Neural crest cell (in vitro differentiated cells): ENCODE data around the gene KPTN. TPM values are rescaled to one million over a fixed set of nuclear protein-coding genes. Genes with fewer than 3 reads are reported as not detected.

Experiments used
- DNase-seq: peaks from one replicate; pipeline ENCODE4 v3.0.0; 2021; ENCODE audit warnings: low read depth, mixed read lengths, low spot score
- H3K27ac Mint-ChIP-seq: one replicate; pipeline ENCODE4 v1.8.0; 2021; ENCODE audit warnings: mild to moderate bottlenecking, mixed read lengths; ENCODE audit not compliant: unreplicated experiment
- H3K27me3 Mint-ChIP-seq: 2 replicates; pipeline ENCODE4 v1.8.0; 2021; ENCODE audit warnings: low read depth, mild to moderate bottlenecking, mixed read lengths
- H3K36me3 Mint-ChIP-seq: 2 replicates; pipeline ENCODE4 v1.8.0; 2021; ENCODE audit warnings: low read depth, mild to moderate bottlenecking, mixed read lengths
- H3K4me1 Mint-ChIP-seq: 2 replicates; pipeline ENCODE4 v1.8.0; 2021; ENCODE audit warnings: mixed read lengths
- H3K4me3 Mint-ChIP-seq: one replicate; pipeline ENCODE4 v1.8.0; 2021; ENCODE audit warnings: mild to moderate bottlenecking, mixed read lengths
- H3K9me3 Mint-ChIP-seq: 2 replicates; pipeline ENCODE4 v1.8.0; 2021; ENCODE audit warnings: mixed read lengths
- total RNA-seq: library from RNA; stranded (reverse); gene quantifications from 2 replicates; pipeline ENCODE4 v1.2.1, GENCODE V29; 2021
- TF ChIP-seq, protein P1 (sequence below): fragments of 200-600 bp; sonication (generic); conservative IDR thresholded peaks from 2 replicates; pipeline ENCODE4 v1.5.0; 2021; ENCODE audit warnings: antibody characterized with exemption, mild to moderate bottlenecking

KPTN gene
- total RNA-seq, 1 donor from 2014 or later, result 30.2 TPM

GRCh38 chr19:47514869-47515588 lies 31.0 kb upstream of the KPTN start, which contains the start of gene NAPA:
TSS of gene NAPA (minus strand) at chr19:47515063. CDS start at chr19:47514940, 123 bp downstream.
- no peaks in the 10 kb centered on the region for H3K9me3 Mint-ChIP-seq
- H3K4me3 Mint-ChIP-seq, result peak within 1 kb of the TSS; percentile 99
- peaks cover 9% of the 10 kb centered on the region for H3K27me3 Mint-ChIP-seq
- no peaks in the 10 kb centered on the region for H3K36me3 Mint-ChIP-seq
- DNase-seq, result peak; percentile 100
- peak within 1 kb of the TSS; percentile 99 for H3K27ac Mint-ChIP-seq
- TF ChIP-seq, protein P1, sequence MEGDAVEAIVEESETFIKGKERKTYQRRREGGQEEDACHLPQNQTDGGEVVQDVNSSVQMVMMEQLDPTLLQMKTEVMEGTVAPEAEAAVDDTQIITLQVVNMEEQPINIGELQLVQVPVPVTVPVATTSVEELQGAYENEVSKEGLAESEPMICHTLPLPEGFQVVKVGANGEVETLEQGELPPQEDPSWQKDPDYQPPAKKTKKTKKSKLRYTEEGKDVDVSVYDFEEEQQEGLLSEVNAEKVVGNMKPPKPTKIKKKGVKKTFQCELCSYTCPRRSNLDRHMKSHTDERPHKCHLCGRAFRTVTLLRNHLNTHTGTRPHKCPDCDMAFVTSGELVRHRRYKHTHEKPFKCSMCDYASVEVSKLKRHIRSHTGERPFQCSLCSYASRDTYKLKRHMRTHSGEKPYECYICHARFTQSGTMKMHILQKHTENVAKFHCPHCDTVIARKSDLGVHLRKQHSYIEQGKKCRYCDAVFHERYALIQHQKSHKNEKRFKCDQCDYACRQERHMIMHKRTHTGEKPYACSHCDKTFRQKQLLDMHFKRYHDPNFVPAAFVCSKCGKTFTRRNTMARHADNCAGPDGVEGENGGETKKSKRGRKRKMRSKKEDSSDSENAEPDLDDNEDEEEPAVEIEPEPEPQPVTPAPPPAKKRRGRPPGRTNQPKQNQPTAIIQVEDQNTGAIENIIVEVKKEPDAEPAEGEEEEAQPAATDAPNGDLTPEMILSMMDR, result no peak
- H3K4me1 Mint-ChIP-seq, result peaks cover 33% of the 10 kb centered on the region

DNA sequence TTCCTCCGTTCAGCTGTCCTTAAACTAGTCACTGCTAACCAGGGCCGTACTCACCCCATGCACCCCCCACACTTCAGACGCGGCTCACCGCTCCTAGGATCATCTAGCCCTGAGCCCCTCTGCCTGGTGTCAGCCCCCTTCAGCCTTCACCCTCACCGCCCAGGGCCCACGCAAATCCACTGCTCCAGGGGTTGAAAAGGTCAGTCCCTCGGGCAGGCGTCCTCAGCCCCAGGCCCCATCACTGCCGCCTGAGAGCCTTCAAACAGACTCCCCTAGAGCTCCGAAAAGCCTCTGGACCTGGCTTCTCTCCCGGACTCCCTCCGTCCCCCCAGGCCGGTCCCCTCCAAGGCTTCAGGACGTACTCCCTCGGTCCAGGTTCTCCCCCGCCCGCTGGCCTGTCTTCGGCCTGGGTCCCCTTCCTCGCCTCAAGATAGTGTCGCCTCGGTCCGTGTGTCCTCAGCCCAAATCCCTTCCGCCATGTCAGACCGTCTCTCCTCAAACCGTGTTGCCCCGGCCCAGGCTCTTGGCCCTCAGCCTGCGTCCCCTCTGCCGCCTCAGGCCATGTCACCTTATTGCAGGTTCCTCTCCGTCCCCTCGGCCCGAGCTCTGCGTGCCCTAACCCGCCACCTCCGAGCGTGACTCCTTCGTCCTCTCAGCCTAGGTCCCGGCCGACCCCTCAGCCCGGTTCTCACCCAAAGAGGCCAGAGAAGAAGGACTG lies 30.3 kb upstream of the KPTN start:
- Mint-ChIP-seq H3K36me3 (no peaks in the 10 kb centered on the region), H3K9me3 (no peaks in the 10 kb centered on the region), H3K4me3 (peak overlapping the region; percentile 99), H3K4me1 (peaks cover 33% of the 10 kb centered on the region), H3K27me3 (peaks cover 5% of the 10 kb centered on the region), H3K27ac (peak overlapping the region; percentile 99)
- TF ChIP-seq, protein P1, result no peak
- no peak for DNase-seq

GRCh38 chr19:47512948-47513319 lies 28.9 kb upstream of the KPTN start:
- no peaks in the 10 kb centered on the region for H3K9me3 Mint-ChIP-seq
- TF ChIP-seq, protein P1, result no peak
- no peak for DNase-seq
- no peaks in the 10 kb centered on the region for H3K36me3 Mint-ChIP-seq
- peaks cover 33% of the 10 kb centered on the region for H3K4me1 Mint-ChIP-seq
- H3K4me3 Mint-ChIP-seq, result peak overlapping the region; percentile 99
- no peaks in the 10 kb centered on the region for H3K27me3 Mint-ChIP-seq
- H3K27ac Mint-ChIP-seq, result peak overlapping the region; percentile 29

GRCh38 chr19:47512183-47512947 lies 28.3 kb upstream of the KPTN start:
- peak overlapping the region; percentile 99 for H3K4me3 Mint-ChIP-seq
- no peak for DNase-seq
- TF ChIP-seq, protein P1, result no peak
- H3K27ac Mint-ChIP-seq, result peak overlapping the region; percentile 89
- no peaks in the 10 kb centered on the region for H3K9me3 Mint-ChIP-seq
- no peaks in the 10 kb centered on the region for H3K36me3 Mint-ChIP-seq
- peaks cover 33% of the 10 kb centered on the region for H3K4me1 Mint-ChIP-seq
- H3K27me3 Mint-ChIP-seq, result no peaks in the 10 kb centered on the region

DNA sequence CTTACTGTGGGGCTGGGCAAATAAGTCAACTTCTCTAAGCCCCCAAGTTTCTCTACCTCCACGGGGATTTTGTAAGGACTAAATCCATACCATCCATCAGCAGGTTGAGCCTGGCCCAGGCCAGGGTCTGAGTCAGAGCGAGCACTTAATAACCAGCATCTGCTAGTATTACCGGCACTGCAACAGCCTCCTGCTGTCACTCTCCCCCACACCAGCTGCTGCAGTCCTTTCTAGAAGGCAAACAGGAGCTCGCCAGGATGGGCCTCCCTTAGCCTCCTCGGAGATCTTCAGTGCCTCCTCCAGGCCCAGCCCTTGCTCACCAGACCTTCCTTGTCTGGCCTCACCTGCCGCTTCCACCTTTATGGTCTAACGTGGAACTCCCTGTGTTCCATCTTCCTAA lies 27.7 kb upstream of the KPTN start:
- TF ChIP-seq, protein P1, result no peak
- Mint-ChIP-seq H3K36me3 (no peaks in the 10 kb centered on the region), H3K9me3 (no peaks in the 10 kb centered on the region), H3K27me3 (no peaks in the 10 kb centered on the region), H3K4me3 (peak overlapping the region; percentile 99), H3K27ac (peak overlapping the region; percentile 89), H3K4me1 (peaks cover 33% of the 10 kb centered on the region)
- DNase-seq, result no peak
